ENCODE results near the gene TIFAB.

Gene TIFAB

DNA sequence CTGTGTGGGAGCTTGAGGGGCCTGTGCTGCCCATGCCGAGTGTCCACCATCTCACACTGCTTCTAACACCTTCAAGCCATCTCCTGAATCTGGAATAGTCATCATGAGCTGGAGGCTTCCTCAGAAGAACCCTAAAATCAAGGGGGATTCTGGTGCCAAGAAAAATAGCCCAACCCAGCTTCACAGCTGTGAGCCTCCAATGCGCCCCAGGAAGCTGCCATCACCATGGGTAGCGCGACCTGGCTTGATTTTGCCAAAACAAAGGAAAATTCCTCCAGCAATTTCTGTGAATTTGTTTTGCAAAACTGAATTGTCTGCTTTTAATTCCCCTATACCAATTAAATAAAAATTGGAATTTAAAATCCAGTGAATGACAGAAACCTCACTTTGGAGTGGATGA is 6.2 kb upstream of the TIFAB start:
- no peak for DNase-seq (ENCODE audit: low read depth)

- peak; percentile 52 for DNase-seq (ENCODE audit: low read depth)
These were observed 5.4 kb upstream of the TIFAB start for GRCh38 chr5:135457424-135458071.

GRCh38 chr5:135456238-135457099 is 4.3 kb upstream of the TIFAB start:
- no peak for DNase-seq (ENCODE audit: low read depth)

DNA sequence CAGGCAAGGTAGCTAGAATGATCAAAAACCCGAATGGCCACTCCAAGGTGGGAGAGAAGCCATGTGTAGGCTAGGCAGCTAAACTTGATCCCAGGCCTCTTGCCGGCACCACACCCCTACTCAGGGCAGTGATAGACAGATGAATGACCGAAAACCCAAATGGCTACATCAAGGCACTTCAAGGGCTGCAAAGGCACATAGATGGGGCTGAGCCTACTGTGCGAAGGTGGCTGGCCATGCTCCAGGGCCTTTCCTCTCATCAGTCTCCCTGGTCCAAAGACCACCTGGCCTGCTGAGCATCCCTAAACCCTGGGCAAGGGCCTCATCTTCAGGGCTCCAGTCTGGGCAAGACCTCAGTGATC is 3.7 kb upstream of the TIFAB start:
- DNase-seq (ENCODE audit: low read depth) = no peak

DNA sequence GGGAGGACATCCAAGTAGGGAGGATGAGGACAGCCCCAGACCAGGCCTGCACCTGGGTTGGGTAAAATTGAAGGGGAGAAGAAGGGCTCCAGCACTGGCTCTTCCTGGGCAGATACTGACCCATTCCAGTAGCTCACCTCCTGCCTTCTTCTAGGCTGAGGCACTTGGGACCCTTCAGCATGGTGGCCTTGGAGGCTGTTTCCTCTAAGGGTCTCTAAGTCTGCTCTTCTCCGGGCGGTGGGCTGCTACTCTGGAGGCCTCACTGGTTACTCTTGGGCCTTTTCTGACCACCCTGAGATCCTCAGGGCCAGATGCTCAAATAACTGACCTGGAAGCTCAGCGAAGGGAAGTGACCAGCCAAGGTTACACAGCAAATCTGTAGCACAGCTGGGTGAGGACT is 2.8 kb upstream of the TIFAB start:
- DNase-seq (ENCODE audit: low read depth) = no peak

GRCh38 chr5:135453613-135454012 is 1.5 kb upstream of the TIFAB start:
- DNase-seq (ENCODE audit: low read depth) = no peak

DNA sequence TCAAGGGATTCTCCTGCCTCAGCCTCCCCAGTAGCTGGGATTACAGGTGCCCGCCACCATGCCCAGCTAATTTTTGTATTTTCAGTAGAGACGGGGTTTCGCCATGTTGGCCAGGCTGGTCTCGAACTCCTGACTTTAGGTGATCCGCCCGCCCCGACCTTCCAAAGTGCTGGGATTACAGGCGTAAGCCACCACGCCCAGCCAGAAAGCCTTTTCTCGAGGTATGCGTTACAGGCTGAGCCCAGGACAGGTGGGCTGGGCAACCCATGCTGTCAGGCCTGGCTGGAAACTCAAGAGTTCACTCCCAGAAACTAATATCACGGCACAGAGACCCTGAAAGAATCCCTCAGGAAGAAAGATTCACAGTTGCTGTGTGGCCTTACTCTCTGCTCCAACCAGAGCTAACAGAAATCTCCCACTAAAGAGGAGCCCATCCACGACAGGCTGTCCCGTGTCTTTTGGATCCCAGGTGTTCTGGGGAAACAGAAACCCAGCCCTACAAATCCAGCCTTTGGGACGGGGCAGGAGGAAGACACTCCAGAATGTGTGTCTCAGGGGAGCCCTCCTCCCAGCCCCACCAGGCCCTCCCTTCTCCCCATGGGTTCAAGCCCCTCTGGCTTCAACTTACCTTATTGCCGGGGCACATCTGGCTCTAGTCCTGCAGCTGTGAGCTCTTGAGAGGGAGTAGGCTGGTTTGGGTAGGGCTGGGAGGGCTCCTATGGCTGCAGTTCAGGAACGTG is 400 bp downstream of the TIFAB start:
- DNase-seq (ENCODE audit: low read depth) = no peak

DNA sequence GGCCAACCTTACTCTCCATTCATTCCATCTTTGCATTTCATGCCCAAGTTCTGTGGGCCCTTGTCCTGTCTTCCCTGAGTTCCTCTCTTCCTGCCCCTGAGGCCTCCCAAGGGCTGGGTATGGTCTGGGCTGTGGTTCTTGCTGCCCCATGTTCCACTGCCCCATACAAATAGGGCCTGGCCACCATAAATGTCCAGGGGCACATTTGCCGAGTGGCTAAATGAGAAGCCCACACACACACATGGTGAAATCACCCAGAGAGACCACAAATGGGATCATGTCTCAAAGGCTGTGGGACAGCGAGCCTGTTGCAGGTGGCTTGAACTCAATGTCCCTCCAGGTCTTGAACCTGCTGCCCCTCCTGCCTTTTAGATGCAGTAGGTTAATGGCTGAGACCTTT is 1.2 kb downstream of the TIFAB start:
- DNase-seq (ENCODE audit: low read depth) = no peak

GRCh38 chr5:135450336-135450735 is 1.8 kb downstream of the TIFAB start:
- no peak for DNase-seq (ENCODE audit: low read depth)

- no peak for DNase-seq (ENCODE audit: low read depth)
These were observed 2.5 kb downstream of the TIFAB start for GRCh38 chr5:135449644-135450043.

- no peak for DNase-seq (ENCODE audit: low read depth)
These were observed 3.2 kb downstream of the TIFAB start for GRCh38 chr5:135448791-135449507.

- no peak for DNase-seq (ENCODE audit: low read depth)
These were observed 3.9 kb downstream of the TIFAB start for GRCh38 chr5:135448071-135448739.

GRCh38 chr5:135447298-135447929 is 4.7 kb downstream of the TIFAB start, which contains the start of gene DCANP1:
Gene DCANP1 (minus strand): TSS chr5:135447348. CDS start chr5:135447108, 240 bp downstream.
- DNase-seq (ENCODE audit: low read depth) = no peak

DNA sequence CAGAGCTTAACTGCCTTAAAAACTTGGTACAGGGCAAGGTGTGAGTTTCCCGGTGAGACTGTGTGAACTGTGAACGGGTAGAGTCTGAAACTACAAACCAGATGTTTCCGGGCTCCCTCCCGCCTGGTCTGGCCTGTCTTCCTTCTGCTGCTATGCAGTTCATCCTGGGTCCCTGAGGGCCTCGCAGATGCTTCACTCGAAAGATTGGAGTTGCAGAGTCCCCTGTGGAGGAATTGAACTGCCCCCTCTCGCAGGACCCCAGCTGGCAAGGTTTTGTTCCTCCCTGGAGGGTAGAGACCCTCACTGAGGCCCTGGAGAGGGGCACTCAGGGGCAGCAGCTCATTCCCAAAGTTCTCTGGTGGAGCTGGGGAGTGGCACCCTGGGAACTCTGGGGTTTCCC is 5.5 kb downstream of the TIFAB start:
- DNase-seq (ENCODE audit: low read depth) = no peak

- no peak for DNase-seq (ENCODE audit: low read depth)
These were observed 5.9 kb downstream of the TIFAB start for GRCh38 chr5:135446206-135446605.

GRCh38 chr5:135445306-135445985 is 6.7 kb downstream of the TIFAB start:
- DNase-seq (ENCODE audit: low read depth) = no peak

DNA sequence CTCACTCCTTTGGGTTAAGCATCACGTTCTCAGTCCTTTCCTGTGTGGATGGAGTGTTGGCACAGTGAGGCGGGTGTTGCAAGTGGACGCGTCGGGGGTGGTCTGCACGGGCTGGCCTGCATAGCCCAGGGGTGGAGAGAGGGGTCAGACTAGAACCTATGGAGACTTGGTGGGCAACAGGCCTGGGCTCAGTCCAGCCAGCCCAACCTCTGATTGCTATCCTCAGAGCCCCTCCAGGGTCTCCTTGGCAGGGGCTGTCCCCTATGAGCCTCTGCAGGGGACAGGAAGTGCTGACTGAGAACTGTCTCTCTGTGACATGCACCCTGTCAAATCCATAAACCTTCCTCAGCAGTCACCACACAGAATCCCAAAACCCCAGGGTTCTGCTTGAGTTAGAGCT is 7.3 kb downstream of the TIFAB start:
- DNase-seq (ENCODE audit: low read depth) = no peak

- no peak for DNase-seq (ENCODE audit: low read depth)
These were observed 7.8 kb downstream of the TIFAB start for GRCh38 chr5:135444360-135444759.

GRCh38 chr5:135443161-135443960 is 8.8 kb downstream of the TIFAB start:
- DNase-seq (ENCODE audit: low read depth) = no peak
